SK-N-MC (cell line): ENCODE measurements around the gene PRKN.

Source experiments
- EZH2 ChIP-seq: fragments of 200-600 bp; sonication (generic); IDR thresholded peaks from one replicate; pipeline ENCODE4 v1.6.1; 2017; ENCODE audit warnings: antibody characterized with exemption
- POLR2AphosphoS5 ChIP-seq: IDR thresholded peaks from 2 replicates; pipeline ENCODE4 v1.6.1; 2012; ENCODE audit warnings: mild to moderate bottlenecking, low read depth, low read length, borderline replicate concordance

DNA sequence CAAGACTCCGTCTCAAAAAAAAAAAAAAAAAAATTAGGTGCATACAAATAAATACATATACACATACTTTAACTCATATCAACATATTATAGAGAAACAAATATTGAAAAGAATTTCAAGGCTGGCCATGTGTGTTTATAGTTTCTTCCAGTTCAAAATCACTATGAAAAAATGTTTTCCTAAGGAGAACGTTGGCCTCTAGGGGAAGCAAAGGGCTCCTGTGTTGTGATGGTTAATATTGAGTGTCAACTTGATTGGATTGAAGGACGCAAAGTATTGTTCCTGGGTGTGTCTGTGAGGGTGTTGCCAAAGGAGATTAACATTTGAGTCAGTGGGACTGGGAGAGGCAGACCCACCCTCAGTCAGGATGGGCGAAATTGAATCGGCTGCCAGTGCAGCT, 1271.7 kb downstream of the PRKN start:
- no peak for TF ChIP-seq POLR2AphosphoS5
- no peak for TF ChIP-seq EZH2
